Activated gamma-delta T cell (primary cell): ENCODE data around the gene FCN1.

ENCODE experiments used
- DNase-seq: peaks from one replicate; lab custom pipeline; 2025; lab: John Stamatoyannopoulos, UW

Gene FCN1

GRCh38 chr9:134937164-134937555, 19.4 kb upstream of the FCN1 start:
- no peak for DNase-seq

DNA sequence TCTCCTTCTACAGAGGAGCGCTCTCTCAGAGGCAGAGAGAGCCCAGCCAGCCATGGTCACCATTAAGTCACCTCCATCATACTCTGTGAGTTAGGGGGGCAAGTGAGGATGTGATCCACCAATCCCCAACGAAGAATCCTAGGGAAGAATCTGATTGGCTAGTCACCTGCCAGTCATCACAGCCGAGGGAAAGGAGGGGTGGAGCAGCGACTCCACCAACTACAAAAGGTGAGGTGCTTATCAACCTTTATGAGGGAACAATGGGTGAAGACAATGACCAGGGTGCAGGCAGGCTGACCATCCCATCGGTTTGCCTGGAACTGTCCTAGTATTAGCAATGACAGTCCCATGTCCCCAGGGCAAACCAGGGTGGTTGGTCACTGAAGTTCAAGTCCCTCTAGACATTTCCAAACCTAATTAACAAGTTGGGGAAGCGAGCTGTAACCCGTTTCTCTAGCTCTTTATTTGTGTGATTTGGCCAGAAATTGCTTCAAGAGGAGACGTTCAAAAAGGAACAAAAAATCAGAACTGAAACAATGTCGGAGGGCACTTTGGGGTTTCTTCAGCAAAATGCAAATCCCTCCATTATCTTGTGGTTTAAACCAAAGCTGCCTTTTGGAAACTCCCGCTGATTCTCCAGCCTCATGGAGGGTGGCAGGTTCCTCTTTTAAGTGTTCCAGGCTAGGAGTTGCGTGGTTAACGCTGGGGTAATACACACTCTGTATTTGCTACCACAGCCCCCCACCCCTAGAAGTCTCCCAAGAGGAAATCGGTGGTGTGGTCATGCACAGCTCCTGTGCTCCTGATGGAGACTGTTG, 18.8 kb upstream of the FCN1 start:
- DNase-seq: no peak

GRCh38 chr9:134935701-134936345, 18.1 kb upstream of the FCN1 start:
- no peak for DNase-seq

DNA sequence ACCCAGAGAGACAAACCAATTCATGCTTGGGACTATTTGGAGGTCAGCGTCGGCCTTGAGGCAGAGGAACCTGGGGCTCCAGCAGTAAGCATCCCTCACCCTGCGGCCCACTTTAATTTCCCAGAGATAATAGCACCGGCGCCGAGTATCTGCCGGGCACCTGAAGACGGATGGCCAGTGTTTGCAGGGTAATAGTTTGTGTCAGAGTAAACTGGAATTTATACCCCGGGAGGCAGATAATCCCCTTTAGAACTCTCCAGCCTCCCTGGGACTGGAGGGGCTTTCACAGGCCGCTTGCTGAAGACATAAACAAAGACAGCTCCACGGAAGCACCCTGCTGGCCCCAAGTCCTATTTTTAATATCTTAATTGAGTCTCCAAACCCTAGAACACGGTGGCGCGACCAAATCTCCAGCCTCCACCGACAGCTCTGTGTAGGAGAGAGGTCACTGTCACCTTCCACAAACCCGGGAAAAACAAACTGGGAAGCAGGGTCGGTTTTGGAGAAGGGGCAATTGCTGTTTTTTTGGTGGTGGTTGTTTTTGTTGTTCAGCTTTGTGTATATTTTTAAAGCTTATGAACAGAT, 17.4 kb upstream of the FCN1 start:
- DNase-seq: no peak

DNA sequence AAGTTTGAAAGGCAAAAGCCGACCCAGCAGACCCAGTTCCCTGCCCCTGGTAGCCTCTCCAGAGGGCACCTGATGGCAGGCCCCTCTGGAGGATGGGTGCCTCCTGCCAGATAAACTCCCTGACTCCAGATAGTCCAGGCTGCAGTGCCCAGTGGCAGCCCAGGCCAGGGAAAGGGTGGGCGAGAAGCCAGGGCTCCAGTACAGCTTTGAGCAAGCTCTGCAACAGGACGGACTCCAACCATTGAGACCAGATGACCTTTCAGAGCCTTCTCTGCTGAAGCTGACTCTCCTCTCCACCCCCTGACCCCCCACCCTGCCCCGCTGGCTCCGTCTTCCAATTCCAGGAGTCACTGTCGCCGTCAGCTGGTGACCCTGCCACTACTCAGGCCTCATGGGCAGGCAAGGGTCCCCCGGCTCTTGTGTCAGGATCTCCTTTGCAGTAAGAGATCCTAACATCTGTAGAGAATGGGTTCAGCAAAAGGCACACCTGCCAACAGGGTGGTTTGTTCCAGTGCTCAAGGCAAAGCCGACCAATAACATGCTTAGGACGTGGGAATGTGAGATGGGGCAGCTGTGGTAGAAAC, 15.5 kb upstream of the FCN1 start:
- no peak for DNase-seq

DNA sequence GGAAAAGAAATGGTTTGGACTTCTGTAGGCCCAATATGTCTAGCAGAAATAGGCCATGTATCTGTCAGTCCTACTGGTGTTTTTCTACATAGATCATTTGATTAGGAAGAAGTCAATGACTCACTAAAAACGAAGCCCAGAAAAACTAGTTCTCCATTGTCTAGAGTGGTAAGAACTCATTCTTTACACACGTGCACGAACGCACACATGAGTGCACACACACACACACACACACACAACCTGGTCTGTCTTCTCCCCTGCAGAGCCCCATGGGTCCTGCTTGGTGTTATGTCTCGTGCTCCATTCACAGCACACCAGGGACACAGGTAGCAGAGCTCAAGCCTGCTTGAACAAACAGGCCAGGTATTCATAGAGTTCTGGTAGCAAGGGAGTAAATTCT, 14.9 kb upstream of the FCN1 start:
- no peak for DNase-seq

GRCh38 chr9:134932171-134932570, 14.5 kb upstream of the FCN1 start:
- no peak for DNase-seq

- no peak for DNase-seq
Observed at GRCh38 chr9:134930398-134930797, 12.7 kb upstream of the FCN1 start.

- no peak for DNase-seq
Observed at GRCh38 chr9:134929193-134930158, 11.8 kb upstream of the FCN1 start.

DNA sequence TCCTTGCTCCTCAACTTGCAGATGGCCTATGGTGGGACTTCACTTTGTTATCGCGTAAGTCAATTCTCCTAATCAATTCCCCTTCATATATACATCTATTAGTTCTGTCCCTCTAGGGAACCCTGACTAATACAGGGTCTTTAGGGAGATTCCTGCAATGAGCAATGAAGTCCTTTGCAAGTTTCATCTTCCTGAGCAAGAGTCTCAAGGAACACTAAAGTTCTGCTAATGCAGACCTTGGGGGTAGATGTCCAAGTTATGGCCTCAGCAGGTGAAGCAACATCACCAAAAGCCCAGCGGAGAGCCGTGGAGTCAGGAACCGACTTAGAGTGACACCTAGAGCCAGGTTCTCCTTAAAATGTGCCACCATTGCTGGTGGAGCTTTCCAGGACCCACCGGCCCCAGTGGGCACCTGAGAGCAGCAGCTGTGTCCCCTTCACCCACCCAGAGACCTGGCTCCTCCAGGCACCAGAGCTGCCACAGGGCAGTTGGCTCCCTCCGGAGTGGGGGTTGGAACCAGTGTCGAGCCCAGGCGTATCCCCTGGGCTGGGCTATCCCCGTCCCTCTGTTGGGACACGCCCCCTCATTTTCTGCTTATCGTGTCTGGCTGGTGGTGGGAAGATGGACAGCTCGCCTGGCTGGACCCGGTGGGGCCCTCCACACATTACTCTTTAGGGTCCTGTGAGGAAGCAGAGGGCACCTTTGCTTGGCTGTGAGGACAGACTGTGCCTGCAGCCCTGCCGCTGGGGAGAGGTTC, 10.9 kb upstream of the FCN1 start:
- DNase-seq: no peak

- no peak for DNase-seq
Observed at GRCh38 chr9:134925011-134925511, 7.3 kb upstream of the FCN1 start.

DNA sequence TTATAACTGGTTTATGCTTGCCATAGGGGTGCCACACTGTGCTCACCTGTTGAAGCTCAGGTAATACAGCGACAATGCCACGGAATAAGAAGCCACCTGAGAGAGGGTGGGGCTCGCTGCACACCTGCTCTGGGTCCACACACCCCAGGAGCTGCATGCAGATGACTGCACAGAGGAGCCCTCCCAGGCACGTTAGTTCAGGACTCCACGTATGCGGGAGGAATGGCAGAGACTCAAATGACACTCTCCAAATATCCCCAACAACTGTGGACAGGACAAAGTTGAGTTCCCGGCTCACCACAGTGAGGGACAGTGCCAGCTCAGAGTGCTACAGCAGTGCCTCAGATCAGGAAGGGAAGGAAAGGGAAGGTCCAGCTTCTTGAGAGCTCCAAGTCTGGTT, 5.8 kb upstream of the FCN1 start:
- no peak for DNase-seq

- DNase-seq: no peak
Observed at GRCh38 chr9:134922932-134923240, 5.2 kb upstream of the FCN1 start.

- no peak for DNase-seq
Observed at GRCh38 chr9:134922066-134922931, 4.6 kb upstream of the FCN1 start.

DNA sequence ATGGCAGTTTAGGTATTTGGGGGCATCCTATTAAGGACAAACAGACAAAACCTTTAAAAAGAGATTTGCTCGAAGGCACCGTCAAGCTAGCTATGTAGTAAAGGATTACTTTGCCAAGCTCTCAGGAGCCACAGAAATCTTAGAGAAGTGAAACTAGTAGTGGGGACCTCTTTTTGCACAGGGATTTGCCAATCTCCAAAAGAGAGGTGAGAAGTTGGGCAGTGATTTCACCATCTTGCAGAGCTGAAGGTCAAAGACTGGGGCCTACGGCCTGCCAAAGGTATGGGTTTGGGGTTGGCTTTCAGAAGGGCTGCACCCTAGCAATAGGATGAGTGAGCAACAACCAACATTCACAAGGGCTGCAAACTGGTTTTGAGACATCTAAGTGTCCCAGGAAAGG, 1.6 kb upstream of the FCN1 start:
- DNase-seq: no peak

DNA sequence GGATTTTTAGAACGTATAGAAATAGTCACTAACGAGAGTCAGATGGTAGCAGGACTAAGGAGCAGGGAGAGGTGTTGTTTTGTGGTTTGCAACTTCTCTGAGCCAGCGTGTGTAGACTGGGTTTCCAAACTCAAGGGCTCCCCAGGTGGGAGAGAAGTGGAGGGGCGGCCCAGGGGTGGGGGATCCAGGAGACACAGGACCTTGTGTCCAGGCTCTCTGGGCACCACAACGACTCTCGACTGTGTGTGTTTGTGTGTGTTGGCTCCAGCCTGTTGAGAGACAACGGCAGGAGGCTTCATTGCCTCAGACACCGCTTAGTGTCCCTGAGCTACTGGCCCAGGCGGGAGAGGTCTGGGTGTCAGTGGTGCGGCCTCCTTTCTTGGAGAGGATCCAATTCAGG, 934 bp upstream of the FCN1 start:
- no peak for DNase-seq

DNA sequence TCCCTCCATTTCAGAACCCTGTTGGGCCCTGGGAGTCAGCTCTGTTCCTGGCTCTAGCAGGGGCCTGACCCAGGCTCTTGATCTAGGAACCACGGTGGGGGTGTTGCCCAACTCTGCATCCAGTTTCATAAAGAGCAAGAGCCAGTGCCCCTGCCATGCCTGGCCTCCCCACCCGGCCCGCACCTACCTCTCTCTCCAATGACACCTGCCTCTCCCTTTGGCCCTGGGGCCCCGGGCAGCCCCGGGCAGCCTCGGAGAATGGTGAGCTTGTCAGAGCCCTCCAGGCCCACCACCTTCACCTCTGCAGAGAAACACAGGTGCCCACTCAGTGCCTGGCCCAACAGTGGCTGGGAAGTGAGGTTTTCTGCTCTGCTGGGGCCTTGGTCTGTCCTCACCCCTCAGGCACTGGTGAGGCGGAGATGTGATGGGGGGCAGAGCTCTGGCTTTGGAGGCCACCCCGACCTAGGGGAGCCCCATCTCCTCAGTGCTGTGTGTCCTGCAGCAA, 1.5 kb downstream of the FCN1 start:
- DNase-seq: no peak

DNA sequence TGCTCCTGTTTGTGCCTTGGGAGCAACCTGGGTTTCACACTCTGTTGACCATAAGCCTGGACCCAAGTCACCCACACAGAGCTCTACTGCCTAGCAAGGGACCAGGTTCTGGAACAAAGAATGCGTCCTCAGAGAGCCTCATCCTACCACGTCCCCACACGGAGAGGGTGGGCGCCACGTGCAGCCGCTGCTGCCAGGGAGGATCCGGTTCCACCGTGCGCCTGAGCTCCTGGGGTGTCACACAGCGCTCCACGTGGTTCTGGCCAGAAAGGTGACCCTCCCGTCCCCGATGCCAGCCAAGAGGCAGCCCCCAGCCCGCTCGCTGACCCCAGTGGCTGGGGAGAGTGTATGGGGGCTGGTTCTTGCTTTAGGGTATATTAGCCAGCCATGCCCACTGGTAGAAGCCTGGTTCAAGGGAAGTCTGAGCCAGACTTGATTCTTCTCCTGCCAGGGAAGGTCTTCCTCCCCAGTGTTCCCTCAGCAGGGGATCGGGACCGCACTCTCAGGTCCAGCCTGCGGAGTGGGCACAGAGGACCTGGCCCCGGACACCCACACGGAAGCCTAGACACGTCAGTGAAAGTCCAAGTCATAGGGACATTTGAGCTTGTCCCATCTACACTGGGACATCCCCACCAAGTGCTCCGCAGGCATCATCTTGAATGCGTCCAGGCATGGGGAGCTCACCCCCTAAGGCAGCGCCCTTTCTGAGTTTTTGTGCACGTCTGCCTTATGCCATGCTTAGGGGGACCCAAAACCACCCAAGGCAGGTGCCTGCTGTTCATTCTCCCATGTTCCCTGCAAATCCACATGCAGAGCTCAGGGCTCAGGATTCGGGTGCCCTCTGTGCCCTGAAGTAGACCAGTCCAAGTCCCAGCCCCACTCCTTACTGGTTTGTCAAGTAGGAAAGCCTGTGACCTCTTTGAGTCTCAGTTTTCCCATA, 2.4 kb downstream of the FCN1 start:
- no peak for DNase-seq

DNA sequence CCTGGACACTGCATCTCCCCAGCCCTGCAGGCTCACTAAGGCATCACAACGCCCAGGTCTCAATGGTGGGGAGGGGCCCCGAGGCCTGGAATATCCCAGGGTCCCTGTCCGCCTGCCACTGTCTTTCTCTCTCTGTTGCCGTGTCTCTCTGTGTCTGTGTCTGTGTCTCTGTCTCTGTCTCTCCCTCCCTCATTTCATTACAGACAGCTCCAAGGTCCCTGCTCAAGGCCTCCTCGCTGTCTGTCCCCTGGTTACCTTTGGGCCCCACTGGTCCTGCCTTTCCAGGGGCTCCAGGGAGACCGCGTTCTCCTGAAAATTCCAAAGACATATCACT, 3.2 kb downstream of the FCN1 start:
- no peak for DNase-seq
